Suprapubic skin (tissue), 4 donors: ENCODE data around the gene CD274. TPM values are rescaled to one million over a fixed set of nuclear protein-coding genes. Genes with fewer than 3 reads are reported as not detected.
"Not testable (repeated sequence)": the region's sequence is repeated elsewhere in the genome, so short reads cannot be mapped to it uniquely, and the experiment has no call there.

Experiments
- DNase-seq, 2 donors: peaks; one replicate each; pipeline ENCODE4 v3.0.0-alpha.2; 2019; ENCODE audit warnings: low spot score in 2 of 2
- H3K27ac ChIP-seq: fragments of 200-600 bp; sonication (generic); one replicate; pipeline ENCODE4 v1.5.1; 2019
- H3K27me3 ChIP-seq: fragments of 200-600 bp; sonication (generic); one replicate; pipeline ENCODE4 v1.5.1; 2019
- H3K36me3 ChIP-seq: fragments of 200-600 bp; sonication (generic); one replicate; pipeline ENCODE4 v1.5.1; 2019
- H3K4me1 ChIP-seq: fragments of 200-600 bp; sonication (generic); one replicate; pipeline ENCODE4 v1.5.1; 2019
- H3K4me3 ChIP-seq: fragments of 200-600 bp; sonication (generic); one replicate; pipeline ENCODE4 v1.5.1; 2019; ENCODE audit warnings: mild to moderate bottlenecking
- H3K9me3 ChIP-seq: fragments of 200-600 bp; sonication (generic); one replicate; pipeline ENCODE4 v1.5.1; 2019
- CTCF ChIP-seq, 2 donors: fragments of 200-600 bp in 1 of 2; fragments of 450-650 bp in 1 of 2; sonication (generic) in 1 of 2; IDR thresholded peaks; one replicate each; pipeline ENCODE4 v1.5.1; 2016 to 2019; ENCODE audit warnings: antibody characterized with exemption in 2 of 2, mild to moderate bottlenecking in 1 of 2, moderate library complexity in 1 of 2
- EP300 ChIP-seq: sonication (generic); formaldehyde crosslinking; IDR thresholded peaks from one replicate; pipeline ENCODE4 v1.6.1; 2017; ENCODE audit warnings: antibody characterized with exemption
- POLR2A ChIP-seq, 2 donors: fragments of 450-650 bp; IDR thresholded peaks; one replicate each; pipeline ENCODE4 v1.6.1; 2017; ENCODE audit warnings: antibody characterized with exemption in 2 of 2, mild to moderate bottlenecking in 2 of 2, moderate library complexity in 2 of 2
- POLR2AphosphoS5 ChIP-seq, 3 donors: sonication (generic); formaldehyde crosslinking; IDR thresholded peaks; one replicate each; pipeline ENCODE4 v1.6.1; 2017; ENCODE audit warnings: antibody characterized with exemption in 3 of 3
- WGBS: methylation state at CpG from one replicate; pipeline ENCODE4 v1.1.5; 2018; 5-methylcytosine and 5-hydroxymethylcytosine counted together
- total RNA-seq, 4 donors: library from RNA; depleted of rRNA; stranded (reverse); fragments of >200 nt; gene quantifications; one replicate each; pipeline ENCODE4 v1.1.0, GENCODE V29; 2016

Gene CD274
- total RNA-seq, 4 donors from 2014 or later = 0.15 to 1.6 (median 0.64) TPM; not detected in 1

DNA sequence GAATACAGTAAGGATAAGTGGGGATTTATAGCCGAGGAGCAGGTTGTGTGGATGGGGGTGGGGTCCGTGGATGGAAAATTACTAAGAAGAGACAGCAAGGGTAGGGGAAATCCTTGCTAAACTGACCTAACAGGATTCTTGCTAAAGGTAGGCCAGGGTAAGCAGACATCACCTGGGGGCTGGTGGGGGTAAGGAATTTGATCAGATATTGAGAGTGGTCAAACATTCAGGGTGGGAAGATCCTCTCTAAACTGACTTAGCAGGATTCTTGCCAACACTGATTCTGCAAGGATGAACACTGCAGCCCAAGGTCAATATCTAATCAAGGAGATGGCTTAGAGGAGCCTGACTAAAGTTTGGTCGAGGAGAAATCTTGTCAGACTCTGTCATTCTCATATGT lies 9.9 kb upstream of the CD274 start:
- H3K4me1 ChIP-seq = peaks cover 19% of the 10 kb centered on the region
- no peak for DNase-seq
- H3K4me3 ChIP-seq = no peak overlapping the region
- H3K27ac ChIP-seq = no peak overlapping the region
- no peaks in the 10 kb centered on the region for H3K36me3 ChIP-seq
- no peak for TF ChIP-seq POLR2A (IDR thresholded peaks at IDR 0.05)
- no peak for TF ChIP-seq POLR2AphosphoS5 (IDR thresholded peaks at IDR 0.05)
- TF ChIP-seq EP300 = no peak
- TF ChIP-seq CTCF (IDR thresholded peaks at IDR 0.05) = no peak
- no peaks in the 10 kb centered on the region for H3K27me3 ChIP-seq
- no peaks in the 10 kb centered on the region for H3K9me3 ChIP-seq
- 61% methylated on average over 3 of the region's 3 CpGs for WGBS

DNA sequence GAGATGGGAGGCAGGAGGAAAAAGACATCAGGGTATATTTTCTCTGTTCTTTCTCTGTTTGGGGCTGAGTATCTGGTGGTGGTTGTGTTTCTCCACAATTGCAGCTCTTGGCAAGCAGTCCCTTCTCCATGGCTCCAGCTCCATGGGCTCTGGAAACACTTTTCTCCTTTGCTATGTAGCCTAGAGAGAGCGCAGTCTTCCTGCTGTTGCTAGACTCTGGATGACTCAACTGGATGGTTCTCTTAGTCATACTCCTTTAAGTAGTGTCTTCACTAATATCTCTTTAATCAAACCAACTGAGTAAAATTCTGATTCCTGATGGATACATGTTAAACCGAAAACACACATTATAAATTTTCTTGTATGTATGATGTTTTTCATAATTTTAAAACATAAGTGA lies 9.3 kb upstream of the CD274 start:
- no peaks in the 10 kb centered on the region for H3K36me3 ChIP-seq

GRCh38 chr9:5442400-5443011 lies 7.8 kb upstream of the CD274 start:
- H3K4me3 ChIP-seq = no peak overlapping the region
- WGBS = 50% methylated on average over 2 of the region's 2 CpGs
- no peaks in the 10 kb centered on the region for H3K36me3 ChIP-seq
- H3K4me1 ChIP-seq = peaks cover 9% of the 10 kb centered on the region
- H3K27me3 ChIP-seq = no peaks in the 10 kb centered on the region
- TF ChIP-seq POLR2A (IDR thresholded peaks at IDR 0.05) = no peak
- TF ChIP-seq EP300 = no peak
- peak in 1 of 2 donors; percentile 21 for TF ChIP-seq CTCF (IDR thresholded peaks at IDR 0.05)
- TF ChIP-seq POLR2AphosphoS5 (IDR thresholded peaks at IDR 0.05) = no peak
- no peaks in the 10 kb centered on the region for H3K9me3 ChIP-seq
- DNase-seq = no peak
- H3K27ac ChIP-seq = no peak overlapping the region

More for the DNA sequence above, 9.3 kb upstream of the CD274 start:
- 86% methylated on average over 2 of the region's 2 CpGs for WGBS
- no peak for TF ChIP-seq CTCF (IDR thresholded peaks at IDR 0.05)
- TF ChIP-seq POLR2A (IDR thresholded peaks at IDR 0.05) = no peak
- TF ChIP-seq EP300 = no peak
- no peak for TF ChIP-seq POLR2AphosphoS5 (IDR thresholded peaks at IDR 0.05)
- H3K4me1 ChIP-seq = peaks cover 19% of the 10 kb centered on the region
- H3K27me3 ChIP-seq = no peaks in the 10 kb centered on the region
- no peak overlapping the region for H3K27ac ChIP-seq
- no peak for DNase-seq
- no peak overlapping the region for H3K4me3 ChIP-seq
- no peaks in the 10 kb centered on the region for H3K9me3 ChIP-seq

GRCh38 chr9:5443850-5444249 lies 6.5 kb upstream of the CD274 start:
- Histone ChIP-seq H3K4me1 (peaks cover under 1% of the 10 kb centered on the region), H3K27ac (no peak overlapping the region), H3K27me3 (no peaks in the 10 kb centered on the region), H3K36me3 (no peaks in the 10 kb centered on the region), H3K4me3 (no peak overlapping the region), H3K9me3 (no peaks in the 10 kb centered on the region)
- no peak for DNase-seq
- no peak for TF ChIP-seq CTCF (IDR thresholded peaks at IDR 0.05)
- no peak for TF ChIP-seq EP300
- TF ChIP-seq POLR2A (IDR thresholded peaks at IDR 0.05) = no peak
- TF ChIP-seq POLR2AphosphoS5 (IDR thresholded peaks at IDR 0.05) = no peak
- 79% methylated on average over 2 of the region's 2 CpGs for WGBS

DNA sequence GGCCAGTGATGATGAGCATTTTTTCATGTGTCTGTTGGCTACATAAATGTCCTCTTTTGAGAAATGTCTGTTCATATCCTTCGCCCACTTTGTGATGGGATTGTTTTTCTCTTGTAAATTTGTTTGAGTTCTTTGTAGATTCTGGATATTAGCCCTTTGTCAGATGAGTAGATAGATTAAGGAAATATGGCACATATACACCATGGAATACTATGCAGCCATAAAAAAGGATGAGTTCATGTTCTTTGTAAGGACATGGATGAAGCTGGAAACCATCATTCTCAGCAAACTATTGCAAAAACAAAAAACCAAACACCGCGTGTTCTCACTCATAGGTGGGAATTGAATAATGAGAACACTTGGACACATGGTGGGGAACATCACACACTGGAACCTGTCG lies 5.2 kb upstream of the CD274 start:
- H3K4me3 ChIP-seq, H3K27ac ChIP-seq, H3K27me3 ChIP-seq, H3K9me3 ChIP-seq, DNase-seq, H3K36me3 ChIP-seq: not testable (repeated sequence)
- H3K4me1 ChIP-seq = peaks cover 11% of the 10 kb centered on the region
- WGBS = 89% methylated on average over 4 of the region's 4 CpGs

DNA sequence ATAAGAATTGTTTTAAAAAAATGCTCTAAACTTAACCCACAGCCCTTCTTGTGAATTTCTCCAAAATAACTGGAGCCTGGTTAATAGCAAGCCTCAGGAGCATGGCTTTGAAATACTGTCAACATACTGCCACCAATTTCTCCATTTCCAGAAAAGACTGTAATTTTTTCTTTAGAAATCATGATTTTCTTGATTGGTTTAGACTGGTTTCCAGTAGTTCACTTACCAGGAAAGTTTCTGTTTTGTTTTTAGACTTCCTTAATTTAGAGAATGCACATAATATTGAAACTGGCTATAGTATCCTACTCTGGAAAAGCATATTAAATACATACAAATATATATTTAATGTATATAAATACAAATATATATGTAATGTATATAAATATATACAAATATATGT lies 4.5 kb upstream of the CD274 start:
- Histone ChIP-seq H3K9me3 (no peaks in the 10 kb centered on the region), H3K4me1 (peaks cover 16% of the 10 kb centered on the region), H3K27ac (no peak overlapping the region), H3K4me3 (no peak overlapping the region), H3K36me3 (no peaks in the 10 kb centered on the region), H3K27me3 (no peaks in the 10 kb centered on the region)
- TF ChIP-seq EP300 (no peak), POLR2AphosphoS5 (IDR thresholded peaks at IDR 0.05) (no peak), POLR2A (IDR thresholded peaks at IDR 0.05) (no peak)
- no peak for DNase-seq
